ENCODE measurements around the gene LRRC8D.

GRCh38 chr1:89837036-89837481 lies 16.2 kb downstream of the LRRC8D start:
- no peak for TF ChIP-seq CTCF (conservative IDR thresholded peaks at IDR 0.05; ENCODE audit: low read depth, low read length)
- no peak for TF ChIP-seq EZH2 (IDR thresholded peaks at IDR 0.05; ENCODE audit: low read length, unreplicated experiment)
